B cell (primary cell): ENCODE results near the gene XYLT2. TPM values are rescaled to one million over a fixed set of nuclear protein-coding genes. Genes with fewer than 3 reads are reported as not detected.

Source experiments
- ATAC-seq: fragments of 200-7000 bp; cut with Tn5 transposase; one replicate; pipeline ENCODE4 v1.10.0; 2021; ENCODE audit warnings: low read depth, mild to moderate bottlenecking, moderate number of reproducible peaks, moderate library complexity
- CTCF ChIA-PET: fragments of 350-600 bp; sonication (Branson Sonifier 250); formaldehyde crosslinking; loops from one replicate; lab custom pipeline; 2021; ENCODE audit warnings: antibody characterized with exemption, inconsistent platforms; lab: Charles Lee
- POLR2A ChIA-PET: fragments of 350-600 bp; sonication (Branson Sonifier 250); formaldehyde crosslinking; loops from one replicate; lab custom pipeline; 2021; ENCODE audit warnings: antibody characterized with exemption; lab: Charles Lee
- DNase-seq: peaks from one replicate; pipeline ENCODE4 v3.0.0; 2013
- H2AFZ ChIP-seq: 2 replicates; pipeline ENCODE4 v1.6.1; 2012; ENCODE audit warnings: mild to moderate bottlenecking, low read depth, low read length; ENCODE audit not compliant: insufficient read depth, poor library complexity, severe bottlenecking
- H3K27ac ChIP-seq, 2 donors: 1 replicate in 1 of 2; 2 replicates in 1 of 2; pipeline ENCODE4 v1.5.1; 2012 to 2013; ENCODE audit warnings: low read length in 2 of 2, mild to moderate bottlenecking in 2 of 2, moderate library complexity in 1 of 2
- H3K27me3 ChIP-seq, 4 experiments: fragments of 200-600 bp in 1 of 4; sonication (generic) in 1 of 4; replicated peaks in 1 of 4; 1 replicate in 2 of 4; 2 replicates in 2 of 4; pipeline versions ENCODE4 v1.6.1 to v1.7.0; 2013 to 2016; ENCODE audit warnings: low read length in 3 of 4, mild to moderate bottlenecking in 2 of 4, mixed read lengths in 1 of 4, moderate library complexity in 1 of 4; ENCODE audit not compliant: insufficient read depth in 4 of 4, control insufficient read depth in 3 of 4; ENCODE audit errors: control extremely low read depth in 1 of 4
- H3K36me3 ChIP-seq, 2 experiments: replicated peaks in 1 of 2; 1 replicate in 1 of 2; 2 replicates in 1 of 2; pipeline versions ENCODE4 v1.6.1 to v1.7.1; 2013; ENCODE audit warnings: low read length in 1 of 2; ENCODE audit not compliant: insufficient read depth in 2 of 2, control insufficient read depth in 1 of 2; ENCODE audit errors: control extremely low read depth in 1 of 2, extremely low read depth in 1 of 2
- H3K4me1 ChIP-seq, 2 donors: fragments of 200-600 bp in 1 of 2; sonication (generic) in 1 of 2; 1 replicate in 1 of 2; 2 replicates in 1 of 2; pipeline versions ENCODE4 v1.5.1 to v1.6.1; 2013 to 2017; ENCODE audit warnings: low read length in 2 of 2; ENCODE audit not compliant: control insufficient read depth in 2 of 2, insufficient read depth in 2 of 2
- H3K4me2 ChIP-seq: replicated peaks from 2 replicates; pipeline ENCODE3; 2012; ENCODE audit warnings: mild to moderate bottlenecking, low read depth, low read length; ENCODE audit not compliant: poor library complexity, severe bottlenecking
- H3K4me3 ChIP-seq, 5 experiments: fragments of 200-600 bp in 1 of 5; sonication (generic) in 1 of 5; 1 replicate in 3 of 5; 2 replicates in 2 of 5; pipeline versions ENCODE4 v1.5.1 to v1.7.0; 2011 to 2016; ENCODE audit warnings: low read length in 4 of 5, mild to moderate bottlenecking in 4 of 5, low read depth in 2 of 5, control low read depth in 1 of 5, moderate library complexity in 1 of 5; ENCODE audit not compliant: insufficient read depth in 1 of 5; ENCODE audit errors: control extremely low read depth in 1 of 5, extremely low read depth in 1 of 5
- H3K79me2 ChIP-seq: fragments of 200-600 bp; sonication (generic); one replicate; pipeline ENCODE4 v1.6.0; 2016; ENCODE audit warnings: low read length; ENCODE audit not compliant: control insufficient read depth, insufficient read depth
- H3K9ac ChIP-seq: fragments of 200-600 bp; sonication (generic); 2 replicates; pipeline ENCODE4 v1.6.1; 2017; ENCODE audit warnings: mild to moderate bottlenecking, low read length, moderate library complexity
- H3K9me3 ChIP-seq, 3 donors: one replicate each; pipeline versions ENCODE4 v1.6.1 to v1.7.1; 2013; ENCODE audit warnings: low read length in 2 of 3; ENCODE audit not compliant: control insufficient read depth in 2 of 3, insufficient read depth in 1 of 3; ENCODE audit errors: control extremely low read depth in 1 of 3
- H4K20me1 ChIP-seq: 2 replicates; pipeline ENCODE4 v1.6.0; 2012; ENCODE audit warnings: mild to moderate bottlenecking, low read length; ENCODE audit not compliant: insufficient read depth, control insufficient read depth, poor library complexity, severe bottlenecking
- H3K27ac Mint-ChIP-seq: one replicate; pipeline ENCODE4 v1.8.0; 2021; ENCODE audit warnings: mixed read lengths
- H3K27me3 Mint-ChIP-seq: one replicate; pipeline ENCODE4 v1.8.0; 2021; ENCODE audit warnings: mixed read lengths
- H3K4me1 Mint-ChIP-seq: one replicate; pipeline ENCODE4 v1.8.0; 2021; ENCODE audit warnings: mixed read lengths
- H3K4me3 Mint-ChIP-seq: one replicate; pipeline ENCODE4 v1.8.0; 2021; ENCODE audit warnings: mixed read lengths
- H3K9me3 Mint-ChIP-seq: one replicate; pipeline ENCODE4 v1.8.0; 2022; ENCODE audit warnings: mixed read lengths; ENCODE audit not compliant: insufficient read depth
- EZH2 ChIP-seq: IDR thresholded peaks from 2 replicates; pipeline ENCODE4 v1.6.1; 2012; ENCODE audit warnings: borderline replicate concordance, low read depth, mild to moderate bottlenecking, moderate library complexity, low read length; ENCODE audit not compliant: insufficient read depth, poor library complexity, severe bottlenecking
- WGBS: methylation state at CpG from one replicate; pipeline ENCODE4 v1.1.5; 2013; ENCODE audit warnings: missing lambda C conversion rate; ENCODE audit not compliant: insufficient coverage; 5-methylcytosine and 5-hydroxymethylcytosine counted together
- intact Hi-C: fragments of 100-400 bp; cut with micrococcal nuclease; formaldehyde crosslinking; loops from one replicate; pipeline ENCODE4 v1.10.0; 2022
- polyA plus RNA-seq: library from polyadenylated mRNA; depleted of rRNA; stranded (reverse); fragments of >200 nt; gene quantifications from 2 replicates; pipeline ENCODE4 v1.2.3, GENCODE V29; 2012
- total RNA-seq, 2 donors: library from RNA; stranded (reverse); fragments of 120-200 nt in 1 of 2; gene quantifications; 1 replicate in 1 of 2; 2 replicates in 1 of 2; pipeline versions ENCODE4 v1.2.3 to v1.2.4, GENCODE V29; 2013 to 2022
- TF ChIP-seq, protein P1 (sequence below): fragments of 200-600 bp; IDR thresholded peaks from one replicate; pipeline ENCODE4 v1.8.0; 2022; ENCODE audit warnings: antibody characterized with exemption, mild to moderate bottlenecking

XYLT2 gene
- total and polyA plus RNA-seq, 2 donors (not counting 1 experiment from before 2014, with no cell fraction given) = 21.5 to 29.9 TPM

DNA sequence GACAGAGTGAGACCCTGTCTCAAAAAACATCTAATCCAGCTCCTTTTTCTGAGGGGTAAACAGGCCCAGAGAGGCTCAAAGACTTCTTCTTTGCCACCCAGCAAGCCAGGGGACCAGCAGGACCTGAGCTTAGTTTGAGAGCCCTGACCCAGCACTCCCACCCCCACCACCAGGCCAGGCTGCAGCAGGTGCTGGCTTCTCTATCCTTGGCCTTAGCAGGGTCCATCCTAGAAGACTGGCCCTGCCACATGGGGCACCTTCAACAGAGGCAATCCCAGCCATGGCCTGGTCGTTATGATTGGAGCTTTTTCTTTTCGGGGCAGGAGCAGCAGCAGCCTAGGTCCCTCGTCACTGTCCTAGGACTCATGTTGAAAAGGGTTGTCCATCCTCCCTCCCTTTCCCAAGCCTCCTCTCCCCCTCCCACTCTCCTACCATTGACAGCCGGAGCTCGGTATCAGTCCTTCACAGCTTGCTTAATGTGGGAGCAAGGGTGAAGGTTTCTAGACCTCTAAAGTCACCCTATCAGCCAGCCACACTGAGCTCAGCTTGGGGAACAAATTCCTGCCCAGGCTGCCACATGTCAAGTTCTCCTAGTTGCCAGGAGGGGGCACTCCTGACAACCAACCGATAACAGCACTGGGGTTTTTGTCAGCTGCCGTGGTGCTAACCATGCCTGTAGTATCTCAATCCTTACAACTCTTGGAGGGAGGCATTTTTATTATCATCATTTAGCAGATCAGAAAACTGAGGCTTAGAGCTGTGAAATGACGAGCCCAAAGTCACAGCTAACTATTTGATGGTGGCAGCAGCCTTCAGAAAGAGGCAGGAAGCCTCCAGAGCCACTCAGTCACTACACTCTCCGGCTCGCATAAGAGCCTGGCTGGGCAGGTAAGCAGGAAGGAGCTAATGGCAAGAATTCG lies 15.9 kb downstream of the XYLT2 start:
- peaks cover 8% of the 10 kb centered on the region for H3K4me1 Mint-ChIP-seq
- WGBS = 62% methylated on average over 6 of the region's 11 CpGs
- Histone ChIP-seq H3K4me2 (peak overlapping the region; percentile 27), H3K27me3 (no peaks in the 10 kb centered on the region), H3K4me1 (peaks cover 5 to 8% of the 10 kb centered on the region in 2 donors), H3K4me3 (no peak overlapping the region), H3K36me3 (peaks cover 0 to 43% of the 10 kb centered on the region in 2 experiments), H2AFZ (no peak overlapping the region), H3K79me2 (peaks cover 4% of the 10 kb centered on the region), H3K9ac (no peak overlapping the region), H3K27ac (no peak overlapping the region), H4K20me1 (peaks cover 26% of the 10 kb centered on the region), H3K9me3 (no peaks in the 10 kb centered on the region)
- H3K4me3 Mint-ChIP-seq = no peak overlapping the region
- TF ChIP-seq EZH2 = no peak
- TF ChIP-seq, protein P1, sequence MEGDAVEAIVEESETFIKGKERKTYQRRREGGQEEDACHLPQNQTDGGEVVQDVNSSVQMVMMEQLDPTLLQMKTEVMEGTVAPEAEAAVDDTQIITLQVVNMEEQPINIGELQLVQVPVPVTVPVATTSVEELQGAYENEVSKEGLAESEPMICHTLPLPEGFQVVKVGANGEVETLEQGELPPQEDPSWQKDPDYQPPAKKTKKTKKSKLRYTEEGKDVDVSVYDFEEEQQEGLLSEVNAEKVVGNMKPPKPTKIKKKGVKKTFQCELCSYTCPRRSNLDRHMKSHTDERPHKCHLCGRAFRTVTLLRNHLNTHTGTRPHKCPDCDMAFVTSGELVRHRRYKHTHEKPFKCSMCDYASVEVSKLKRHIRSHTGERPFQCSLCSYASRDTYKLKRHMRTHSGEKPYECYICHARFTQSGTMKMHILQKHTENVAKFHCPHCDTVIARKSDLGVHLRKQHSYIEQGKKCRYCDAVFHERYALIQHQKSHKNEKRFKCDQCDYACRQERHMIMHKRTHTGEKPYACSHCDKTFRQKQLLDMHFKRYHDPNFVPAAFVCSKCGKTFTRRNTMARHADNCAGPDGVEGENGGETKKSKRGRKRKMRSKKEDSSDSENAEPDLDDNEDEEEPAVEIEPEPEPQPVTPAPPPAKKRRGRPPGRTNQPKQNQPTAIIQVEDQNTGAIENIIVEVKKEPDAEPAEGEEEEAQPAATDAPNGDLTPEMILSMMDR = peak; percentile 81
- no peaks in the 10 kb centered on the region for H3K9me3 Mint-ChIP-seq
- peak; percentile 93 for ATAC-seq
- ChIA-PET POLR2A (interaction anchor here (1.0 to 1.3 kb wide), 3 partner anchors 16 to 118 kb away, joined by 3 to 8 read pairs (median 4); partner anchors contain the start of genes LRRC59 and XYLT2), CTCF (interaction anchor here (0.8 to 5.0 kb wide), 30 partner anchors 10 to 343 kb away, joined by 3 to 43 read pairs (median 4); partner anchors contain the start of genes EME1, LRRC59, MRPL27 and RSAD1)
- peak; percentile 76 for DNase-seq
- no peaks in the 10 kb centered on the region for H3K27me3 Mint-ChIP-seq
- intact Hi-C loops = loop anchor here (1.0 to 2.0 kb wide), 4 partner anchors 10 to 139 kb away; partner anchors contain the start of gene XYLT2
- peak overlapping the region; percentile 51 for H3K27ac Mint-ChIP-seq
